Islet of Langerhans (tissue), 1 donor: ENCODE results near the gene TXLNB.
"Not testable (repeated sequence)": the region's sequence is repeated elsewhere in the genome, so short reads cannot be mapped to it uniquely, and the experiment has no call there.

Experiments
- FAIRE-seq: peaks from one replicate; lab custom pipeline; 2011; peaks lifted over from hg19 to GRCh38; lab: Jason Lieb, UNC

Gene TXLNB

GRCh38 chr6:139234193-139234592 lies 57.6 kb downstream of the TXLNB start:
- not testable (repeated sequence) for FAIRE-seq

- no peak for FAIRE-seq
These were observed 60.6 kb downstream of the TXLNB start for GRCh38 chr6:139231206-139231605.

- peak; percentile 27 for FAIRE-seq
These were observed 61.4 kb downstream of the TXLNB start for GRCh38 chr6:139230391-139230840.

GRCh38 chr6:139228387-139228786 lies 63.4 kb downstream of the TXLNB start:
- FAIRE-seq = not testable (repeated sequence)

- no peak for FAIRE-seq
These were observed 72.1 kb downstream of the TXLNB start for GRCh38 chr6:139219746-139220145.

GRCh38 chr6:139219271-139219729 lies 72.5 kb downstream of the TXLNB start:
- FAIRE-seq = no peak

- not testable (repeated sequence) for FAIRE-seq
These were observed 79.3 kb downstream of the TXLNB start for GRCh38 chr6:139212460-139212859.

GRCh38 chr6:139210766-139211165 lies 81.0 kb downstream of the TXLNB start:
- not testable (repeated sequence) for FAIRE-seq

GRCh38 chr6:139205843-139206242 lies 86.0 kb downstream of the TXLNB start:
- FAIRE-seq = no peak

- no peak for FAIRE-seq
These were observed 86.8 kb downstream of the TXLNB start for GRCh38 chr6:139204978-139205377.

GRCh38 chr6:139201378-139201777 lies 90.4 kb downstream of the TXLNB start:
- FAIRE-seq = no peak

- no peak for FAIRE-seq
These were observed 93.1 kb downstream of the TXLNB start for GRCh38 chr6:139198529-139199288.

- FAIRE-seq = no peak
These were observed 97.1 kb downstream of the TXLNB start for GRCh38 chr6:139194740-139195139.
